Measurements from ENCODE around the gene PLA2G4B.

DNA sequence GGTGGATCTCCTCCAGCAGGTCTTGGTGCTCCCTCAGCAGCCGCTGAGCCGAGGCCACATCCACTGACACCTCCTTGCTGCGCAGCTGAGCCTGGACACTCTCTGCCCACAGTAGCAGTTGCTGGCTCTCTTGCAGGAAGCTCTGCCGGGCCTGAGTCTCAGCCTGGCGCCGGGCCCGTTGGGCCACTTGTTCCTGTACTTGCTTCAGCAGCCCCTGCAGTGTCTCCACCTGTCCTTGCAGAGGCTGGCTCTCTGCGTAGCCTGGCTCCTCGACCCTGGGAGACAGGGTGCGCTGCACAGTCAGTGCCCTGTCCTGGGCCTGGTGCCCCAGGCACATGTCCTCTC is 39.7 kb downstream of the PLA2G4B start:
- TF ChIP-seq, protein P1, sequence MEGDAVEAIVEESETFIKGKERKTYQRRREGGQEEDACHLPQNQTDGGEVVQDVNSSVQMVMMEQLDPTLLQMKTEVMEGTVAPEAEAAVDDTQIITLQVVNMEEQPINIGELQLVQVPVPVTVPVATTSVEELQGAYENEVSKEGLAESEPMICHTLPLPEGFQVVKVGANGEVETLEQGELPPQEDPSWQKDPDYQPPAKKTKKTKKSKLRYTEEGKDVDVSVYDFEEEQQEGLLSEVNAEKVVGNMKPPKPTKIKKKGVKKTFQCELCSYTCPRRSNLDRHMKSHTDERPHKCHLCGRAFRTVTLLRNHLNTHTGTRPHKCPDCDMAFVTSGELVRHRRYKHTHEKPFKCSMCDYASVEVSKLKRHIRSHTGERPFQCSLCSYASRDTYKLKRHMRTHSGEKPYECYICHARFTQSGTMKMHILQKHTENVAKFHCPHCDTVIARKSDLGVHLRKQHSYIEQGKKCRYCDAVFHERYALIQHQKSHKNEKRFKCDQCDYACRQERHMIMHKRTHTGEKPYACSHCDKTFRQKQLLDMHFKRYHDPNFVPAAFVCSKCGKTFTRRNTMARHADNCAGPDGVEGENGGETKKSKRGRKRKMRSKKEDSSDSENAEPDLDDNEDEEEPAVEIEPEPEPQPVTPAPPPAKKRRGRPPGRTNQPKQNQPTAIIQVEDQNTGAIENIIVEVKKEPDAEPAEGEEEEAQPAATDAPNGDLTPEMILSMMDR (optimal IDR thresholded peaks at IDR 0.05 in 1 of 3, IDR thresholded peaks at IDR 0.05 in 1 of 3, conservative IDR thresholded peaks at IDR 0.05 in 1 of 3; ENCODE audit: extremely low read depth in 1 of 3, insufficient read depth in 2 of 3, low read length in 3 of 3) = no peak
- no peak for TF ChIP-seq EZH2 (IDR thresholded peaks at IDR 0.05; ENCODE audit: low read length)

Measured in keratinocyte (primary cell).